Measurements from ENCODE around the gene TLCD2.
"Not testable (repeated sequence)": the region's sequence is repeated elsewhere in the genome, so short reads cannot be mapped to it uniquely, and the experiment has no call there.

TLCD2 gene

DNA sequence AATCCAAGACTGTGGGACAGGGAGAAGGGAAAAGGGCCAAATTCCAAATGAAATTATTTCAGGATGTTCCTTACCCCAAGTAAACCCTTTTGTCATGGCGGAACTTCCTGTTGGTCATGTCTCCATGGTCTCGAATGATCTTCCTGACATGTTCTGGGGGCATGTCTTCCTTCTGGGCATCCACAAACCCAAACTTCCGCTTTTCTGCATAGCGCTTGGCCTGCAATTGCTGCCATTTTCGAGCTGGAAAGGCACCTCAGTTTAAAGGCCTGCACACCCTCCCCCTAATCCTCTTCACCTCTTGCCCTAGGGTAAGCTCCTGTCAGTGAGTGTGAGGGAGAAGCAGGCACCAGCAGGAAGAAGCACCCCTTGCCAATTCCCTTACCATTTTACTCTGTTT lies 26.7 kb downstream of the TLCD2 start:
- Histone ChIP-seq H3K4me1 (ENCODE audit: control insufficient read depth, insufficient read depth, low read length, unreplicated experiment) (peaks cover 6% of the 10 kb centered on the region), H3K4me3 (ENCODE audit: low read depth, low read length) (peak overlapping the region; percentile 90), H3K27me3 (ENCODE audit: insufficient read depth, low read length) (no peaks in the 10 kb centered on the region), H3K79me2 (ENCODE audit: control insufficient read depth, insufficient read depth, low read length, unreplicated experiment) (peaks cover 47% of the 10 kb centered on the region), H3K36me3 (ENCODE audit: insufficient read depth, low read length) (peaks cover 49% of the 10 kb centered on the region), H3K27ac (ENCODE audit: low read depth, low read length) (no peak overlapping the region), H2AFZ (ENCODE audit: low read length, unreplicated experiment) (no peak overlapping the region)

DNA sequence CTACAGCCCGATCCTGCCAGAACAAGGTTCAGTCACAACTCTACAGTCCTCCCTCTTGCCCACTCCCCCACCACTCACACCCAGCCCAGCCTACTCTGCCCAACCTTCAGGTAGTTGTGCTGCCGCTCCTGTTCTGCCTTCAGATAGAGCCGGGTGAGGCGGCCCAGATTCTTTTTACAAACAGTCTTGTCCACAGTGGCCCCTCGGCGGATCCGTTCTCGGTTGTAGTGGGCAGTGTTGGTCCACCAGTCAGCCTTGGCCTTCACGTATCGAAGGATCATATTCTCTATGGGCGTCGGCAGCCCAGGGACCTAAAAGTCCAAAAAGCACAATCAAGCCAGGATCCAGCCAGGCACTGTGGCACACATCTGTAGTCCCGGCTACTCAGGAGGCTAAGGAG lies 33.8 kb downstream of the TLCD2 start:
- H3K79me2 ChIP-seq (ENCODE audit: control insufficient read depth, insufficient read depth, low read length, unreplicated experiment) = peaks cover 20% of the 10 kb centered on the region
- no peak overlapping the region for H3K27ac ChIP-seq (ENCODE audit: low read depth, low read length)
- peaks cover 70% of the 10 kb centered on the region for H3K36me3 ChIP-seq (ENCODE audit: insufficient read depth, low read length)
- H3K27me3 ChIP-seq (ENCODE audit: insufficient read depth, low read length) = no peaks in the 10 kb centered on the region
- no peak overlapping the region for H3K4me3 ChIP-seq (ENCODE audit: low read depth, low read length)
- H2AFZ ChIP-seq (ENCODE audit: low read length, unreplicated experiment) = no peak overlapping the region
- H3K4me1 ChIP-seq (ENCODE audit: control insufficient read depth, insufficient read depth, low read length, unreplicated experiment) = no peaks in the 10 kb centered on the region

DNA sequence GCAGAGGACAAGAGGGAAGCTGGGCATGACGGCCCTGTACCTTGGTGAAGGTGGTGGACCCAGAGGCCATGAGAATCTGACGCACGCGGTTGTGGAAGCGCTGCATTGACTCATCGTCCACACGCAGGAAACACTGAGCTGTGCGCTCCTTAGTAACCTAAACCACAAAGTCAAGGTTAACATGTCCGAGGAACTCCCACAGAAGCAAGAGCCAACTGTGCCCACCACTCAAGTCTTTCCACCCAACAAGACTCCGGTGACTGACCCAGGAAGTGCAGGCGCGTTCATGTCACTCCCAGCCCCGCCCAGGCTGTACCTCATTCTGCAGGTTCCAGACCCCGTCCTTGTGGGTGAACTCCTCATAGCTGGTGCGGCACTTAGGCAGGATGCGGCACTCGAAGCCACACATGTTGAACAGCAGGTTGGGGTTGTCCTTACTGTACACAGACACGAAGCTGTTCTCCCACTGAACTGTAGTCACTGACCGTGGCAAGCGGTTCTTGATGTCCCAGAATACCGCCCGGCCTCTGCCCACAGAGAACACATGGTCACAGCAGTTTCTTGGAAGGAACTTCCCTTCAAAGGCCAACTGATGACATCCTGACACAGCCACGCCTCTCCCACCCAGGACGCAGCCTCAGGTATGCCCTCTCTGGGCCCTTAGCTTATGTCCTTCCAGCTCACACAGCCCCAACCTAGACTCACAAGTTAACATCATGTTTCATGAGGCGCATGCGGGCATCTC lies 37.0 kb downstream of the TLCD2 start:
- Histone ChIP-seq H3K4me1 (ENCODE audit: control insufficient read depth, insufficient read depth, low read length, unreplicated experiment) (peaks cover 12% of the 10 kb centered on the region), H3K27ac (ENCODE audit: low read depth, low read length) (no peak overlapping the region), H3K4me3 (ENCODE audit: low read depth, low read length) (no peak overlapping the region), H3K36me3 (ENCODE audit: insufficient read depth, low read length) (peaks cover 50% of the 10 kb centered on the region), H3K27me3 (ENCODE audit: insufficient read depth, low read length) (no peaks in the 10 kb centered on the region), H2AFZ (ENCODE audit: low read length, unreplicated experiment) (no peak overlapping the region), H3K79me2 (ENCODE audit: control insufficient read depth, insufficient read depth, low read length, unreplicated experiment) (peaks cover 13% of the 10 kb centered on the region)

DNA sequence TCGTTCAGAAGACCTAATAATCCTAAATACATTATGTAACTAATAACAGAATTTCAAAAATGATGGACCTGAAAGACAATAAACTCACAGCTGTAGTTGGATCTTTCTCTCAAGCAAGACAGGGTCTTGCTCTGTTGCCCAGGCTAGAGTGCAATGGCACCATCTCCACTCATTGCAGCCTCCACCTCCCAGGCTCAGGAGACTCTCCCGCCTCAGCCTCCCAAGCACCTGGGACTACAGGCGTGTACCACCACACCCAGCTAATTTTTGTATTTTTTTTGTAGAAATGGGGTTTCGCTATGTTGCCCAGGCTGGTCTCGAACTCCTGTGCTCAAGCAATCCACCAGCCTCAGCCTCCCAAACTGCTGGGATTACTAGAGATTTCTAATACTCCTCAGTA lies 46.2 kb downstream of the TLCD2 start:
- H3K4me3 ChIP-seq (ENCODE audit: low read depth, low read length); H2AFZ ChIP-seq (ENCODE audit: low read length, unreplicated experiment); H3K27me3 ChIP-seq (ENCODE audit: insufficient read depth, low read length); H3K27ac ChIP-seq (ENCODE audit: low read depth, low read length); H3K79me2 ChIP-seq (ENCODE audit: control insufficient read depth, insufficient read depth, low read length, unreplicated experiment); H3K4me1 ChIP-seq (ENCODE audit: control insufficient read depth, insufficient read depth, low read length, unreplicated experiment): not testable (repeated sequence)
- H3K36me3 ChIP-seq (ENCODE audit: insufficient read depth, low read length) = peaks cover 42% of the 10 kb centered on the region

DNA sequence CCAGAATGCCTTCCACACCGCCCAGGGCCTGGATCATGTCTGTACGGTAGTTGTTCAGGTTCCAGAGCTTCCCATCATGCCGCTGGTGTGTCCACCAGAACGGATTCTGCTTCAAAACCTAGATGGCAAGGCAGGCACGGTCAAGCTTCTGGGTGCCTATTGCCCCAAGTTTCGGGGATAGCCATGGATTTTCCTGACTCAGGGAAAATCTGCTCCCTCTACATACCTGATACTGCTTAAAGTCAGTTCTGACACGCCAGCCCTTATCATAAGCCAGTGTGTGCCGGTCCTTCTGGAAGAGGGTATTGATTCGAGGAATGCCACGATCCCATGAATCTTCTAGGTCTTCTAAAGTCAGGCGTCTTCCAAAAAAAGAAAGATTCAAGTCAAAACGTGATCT lies 49.1 kb downstream of the TLCD2 start:
- no peaks in the 10 kb centered on the region for H3K27me3 ChIP-seq (ENCODE audit: insufficient read depth, low read length)
- H2AFZ ChIP-seq (ENCODE audit: low read length, unreplicated experiment) = no peak overlapping the region
- H3K79me2 ChIP-seq (ENCODE audit: control insufficient read depth, insufficient read depth, low read length, unreplicated experiment) = no peaks in the 10 kb centered on the region
- H3K4me3 ChIP-seq (ENCODE audit: low read depth, low read length) = no peak overlapping the region
- no peak overlapping the region for H3K27ac ChIP-seq (ENCODE audit: low read depth, low read length)
- H3K4me1 ChIP-seq (ENCODE audit: control insufficient read depth, insufficient read depth, low read length, unreplicated experiment) = no peaks in the 10 kb centered on the region
- peaks cover 54% of the 10 kb centered on the region for H3K36me3 ChIP-seq (ENCODE audit: insufficient read depth, low read length)

DNA sequence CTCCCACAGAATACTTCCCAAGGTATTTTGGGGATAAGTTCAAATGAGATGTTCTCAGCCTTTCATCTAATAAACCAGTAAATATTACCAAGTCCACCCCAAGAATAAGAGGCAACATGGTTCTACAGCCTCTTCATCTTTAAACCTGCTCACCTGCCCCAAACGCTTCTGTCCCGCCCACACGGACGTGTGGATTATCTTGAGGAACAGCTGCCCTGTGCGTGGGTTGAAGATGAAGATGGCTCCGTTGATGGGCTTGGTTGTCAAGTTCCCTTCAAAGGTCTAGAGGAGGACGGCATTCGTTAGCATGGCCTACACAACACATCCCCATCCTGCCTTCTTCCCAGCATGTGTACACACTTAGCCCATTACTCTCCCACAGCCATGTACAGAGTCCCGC lies 52.1 kb downstream of the TLCD2 start:
- Histone ChIP-seq H2AFZ (ENCODE audit: low read length, unreplicated experiment) (no peak overlapping the region), H3K36me3 (ENCODE audit: insufficient read depth, low read length) (peaks cover 65% of the 10 kb centered on the region), H3K4me1 (ENCODE audit: control insufficient read depth, insufficient read depth, low read length, unreplicated experiment) (no peaks in the 10 kb centered on the region)

DNA sequence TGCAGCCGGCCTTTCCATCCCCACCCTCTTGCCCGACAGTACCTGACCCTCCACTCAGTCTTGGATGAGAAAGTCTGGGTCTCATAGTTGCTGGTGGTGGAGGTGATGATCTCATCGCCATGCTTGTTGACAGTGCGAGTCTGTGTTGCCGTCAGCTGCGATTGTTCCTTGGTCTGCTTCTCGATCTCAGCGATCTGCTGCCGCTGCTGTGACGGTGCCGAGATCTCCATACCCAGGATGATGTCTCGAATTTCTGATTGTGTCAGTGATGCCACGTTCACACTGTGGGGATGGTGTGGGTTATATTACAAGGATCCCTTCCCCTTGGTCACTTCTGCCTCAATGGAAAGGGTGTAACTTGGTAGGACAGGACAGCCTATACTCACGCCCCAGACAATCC lies 56.4 kb downstream of the TLCD2 start:
- H3K79me2 ChIP-seq (ENCODE audit: control insufficient read depth, insufficient read depth, low read length, unreplicated experiment) = no peaks in the 10 kb centered on the region
- peaks cover 53% of the 10 kb centered on the region for H3K36me3 ChIP-seq (ENCODE audit: insufficient read depth, low read length)
- no peak overlapping the region for H3K27ac ChIP-seq (ENCODE audit: low read depth, low read length)
- H2AFZ ChIP-seq (ENCODE audit: low read length, unreplicated experiment) = no peak overlapping the region
- no peak overlapping the region for H3K4me3 ChIP-seq (ENCODE audit: low read depth, low read length)
- peaks cover 6% of the 10 kb centered on the region for H3K4me1 ChIP-seq (ENCODE audit: control insufficient read depth, insufficient read depth, low read length, unreplicated experiment)
- H3K27me3 ChIP-seq (ENCODE audit: insufficient read depth, low read length) = no peaks in the 10 kb centered on the region

More for the DNA sequence above, 52.1 kb downstream of the TLCD2 start:
- Histone ChIP-seq H3K27ac (ENCODE audit: low read depth, low read length) (no peak overlapping the region), H3K79me2 (ENCODE audit: control insufficient read depth, insufficient read depth, low read length, unreplicated experiment) (no peaks in the 10 kb centered on the region), H3K27me3 (ENCODE audit: insufficient read depth, low read length) (no peaks in the 10 kb centered on the region), H3K4me3 (ENCODE audit: low read depth, low read length) (no peak overlapping the region)

DNA sequence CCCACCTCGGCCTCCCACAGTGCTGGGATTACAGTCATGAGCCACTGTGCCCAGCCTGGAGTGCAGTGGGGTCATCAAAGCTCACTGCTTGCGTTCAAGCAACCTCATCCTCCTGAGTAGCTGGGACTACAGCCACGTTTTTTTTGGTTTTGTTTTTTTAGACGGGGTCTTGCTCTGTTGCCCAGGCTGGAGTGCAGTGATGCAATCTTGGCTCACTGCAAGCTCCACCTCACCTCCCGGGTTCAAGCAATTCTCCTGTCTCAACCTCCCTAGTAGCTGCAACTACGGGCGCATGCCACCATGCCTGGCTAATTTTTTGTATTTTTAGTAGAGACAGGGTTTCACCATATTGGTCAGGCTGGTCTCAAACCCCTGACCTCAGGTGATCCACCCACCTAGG lies 57.4 kb downstream of the TLCD2 start:
- Histone ChIP-seq H3K4me1 (ENCODE audit: control insufficient read depth, insufficient read depth, low read length, unreplicated experiment) (peaks cover 13% of the 10 kb centered on the region), H3K36me3 (ENCODE audit: insufficient read depth, low read length) (peaks cover 43% of the 10 kb centered on the region)
- not testable (repeated sequence) for H3K4me3 ChIP-seq (ENCODE audit: low read depth, low read length); H3K79me2 ChIP-seq (ENCODE audit: control insufficient read depth, insufficient read depth, low read length, unreplicated experiment); H3K27ac ChIP-seq (ENCODE audit: low read depth, low read length); H2AFZ ChIP-seq (ENCODE audit: low read length, unreplicated experiment); H3K27me3 ChIP-seq (ENCODE audit: insufficient read depth, low read length)

Data from ACC112 (cell line).